MCF 10A (cell line): ENCODE data around the gene DDHD1. TPM values are rescaled to one million over a fixed set of nuclear protein-coding genes. Genes with fewer than 3 reads are reported as not detected.
"Not testable (repeated sequence)": the region's sequence is repeated elsewhere in the genome, so short reads cannot be mapped to it uniquely, and the experiment has no call there.

Experiments
- BruUV-seq: library from RNA; stranded (reverse); fragments of 400-500 nt; replicated peaks from 2 replicates; lab custom pipeline; 2021; lab: Mats Ljungman, UMichigan
- CTCF ChIA-PET: fragments of 300-600 bp; sonication (Branson Sonifier 250); formaldehyde crosslinking; extraction: SDS; loops from one replicate; lab custom pipeline; 2021; ENCODE audit warnings: antibody characterized with exemption, inconsistent platforms; lab: Yijun Ruan, JAX
- POLR2A ChIA-PET: fragments of 300-600, 350-650 bp; sonication (Branson Sonifier 250); formaldehyde crosslinking; extraction: SDS; loops from one replicate; lab custom pipeline; 2020; ENCODE audit warnings: antibody characterized with exemption, inconsistent platforms; lab: Yijun Ruan, JAX
- DNase-seq: peaks from one replicate; pipeline ENCODE4 v3.0.0-alpha.2; 2018; ENCODE audit not compliant: unreplicated experiment
- H3K27ac Mint-ChIP-seq: one replicate; pipeline ENCODE4 v1.8.0; 2022; ENCODE audit warnings: mild to moderate bottlenecking, low read depth, mixed read lengths; ENCODE audit not compliant: unreplicated experiment
- H3K27me3 Mint-ChIP-seq: one replicate; pipeline ENCODE4 v1.8.0; 2022; ENCODE audit warnings: mixed read lengths; ENCODE audit not compliant: insufficient read depth, unreplicated experiment
- H3K36me3 Mint-ChIP-seq: one replicate; pipeline ENCODE4 v1.8.0; 2022; ENCODE audit warnings: mild to moderate bottlenecking, moderate library complexity, mixed read lengths; ENCODE audit not compliant: insufficient read depth, unreplicated experiment
- H3K4me1 Mint-ChIP-seq: one replicate; pipeline ENCODE4 v1.8.0; 2022; ENCODE audit warnings: mixed read lengths; ENCODE audit not compliant: insufficient read depth, unreplicated experiment
- H3K4me3 Mint-ChIP-seq: one replicate; pipeline ENCODE4 v1.8.0; 2022; ENCODE audit warnings: mild to moderate bottlenecking, moderate library complexity, mixed read lengths; ENCODE audit not compliant: unreplicated experiment
- H3K9me3 Mint-ChIP-seq: one replicate; pipeline ENCODE4 v1.8.0; 2022; ENCODE audit warnings: mixed read lengths; ENCODE audit not compliant: unreplicated experiment
- intact Hi-C: fragments of 100-400 bp; cut with micrococcal nuclease; formaldehyde crosslinking; loops from 2 replicates; pipeline ENCODE4 v1.14.1; 2022
- total RNA-seq: library from RNA; stranded (reverse); gene quantifications from 2 replicates; pipeline ENCODE4 v1.2.3, GENCODE V29; 2022
- TF ChIP-seq, protein P1 (sequence below): fragments of 200-600 bp; IDR thresholded peaks from one replicate; pipeline ENCODE4 v1.8.0; 2022; ENCODE audit warnings: antibody characterized with exemption, mild to moderate bottlenecking; ENCODE audit not compliant: unreplicated experiment

DDHD1 gene
- total RNA-seq, 1 experiment from 2014 or later: 16.3 TPM

- TF ChIP-seq, protein P1, sequence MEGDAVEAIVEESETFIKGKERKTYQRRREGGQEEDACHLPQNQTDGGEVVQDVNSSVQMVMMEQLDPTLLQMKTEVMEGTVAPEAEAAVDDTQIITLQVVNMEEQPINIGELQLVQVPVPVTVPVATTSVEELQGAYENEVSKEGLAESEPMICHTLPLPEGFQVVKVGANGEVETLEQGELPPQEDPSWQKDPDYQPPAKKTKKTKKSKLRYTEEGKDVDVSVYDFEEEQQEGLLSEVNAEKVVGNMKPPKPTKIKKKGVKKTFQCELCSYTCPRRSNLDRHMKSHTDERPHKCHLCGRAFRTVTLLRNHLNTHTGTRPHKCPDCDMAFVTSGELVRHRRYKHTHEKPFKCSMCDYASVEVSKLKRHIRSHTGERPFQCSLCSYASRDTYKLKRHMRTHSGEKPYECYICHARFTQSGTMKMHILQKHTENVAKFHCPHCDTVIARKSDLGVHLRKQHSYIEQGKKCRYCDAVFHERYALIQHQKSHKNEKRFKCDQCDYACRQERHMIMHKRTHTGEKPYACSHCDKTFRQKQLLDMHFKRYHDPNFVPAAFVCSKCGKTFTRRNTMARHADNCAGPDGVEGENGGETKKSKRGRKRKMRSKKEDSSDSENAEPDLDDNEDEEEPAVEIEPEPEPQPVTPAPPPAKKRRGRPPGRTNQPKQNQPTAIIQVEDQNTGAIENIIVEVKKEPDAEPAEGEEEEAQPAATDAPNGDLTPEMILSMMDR: no peak
- no TSS peak for BruUV-seq
- H3K36me3 Mint-ChIP-seq: no peaks in the 10 kb centered on the region
- no peak for DNase-seq
- peaks cover 9% of the 10 kb centered on the region for H3K4me1 Mint-ChIP-seq
- no peak overlapping the region for H3K4me3 Mint-ChIP-seq
- H3K9me3 Mint-ChIP-seq: no peaks in the 10 kb centered on the region
- ChIA-PET POLR2A (interaction anchor here (1.1 kb wide), 1 partner anchor 11 kb away, joined by 3 read pairs; no protein-coding TSS in a partner anchor), CTCF (no interaction called here)
- no peak overlapping the region for H3K27ac Mint-ChIP-seq
- no peaks in the 10 kb centered on the region for H3K27me3 Mint-ChIP-seq
- intact Hi-C loops: no loop called here
These were observed 49.3 kb downstream of the DDHD1 start for GRCh38 chr14:53103636-53104340.

DNA sequence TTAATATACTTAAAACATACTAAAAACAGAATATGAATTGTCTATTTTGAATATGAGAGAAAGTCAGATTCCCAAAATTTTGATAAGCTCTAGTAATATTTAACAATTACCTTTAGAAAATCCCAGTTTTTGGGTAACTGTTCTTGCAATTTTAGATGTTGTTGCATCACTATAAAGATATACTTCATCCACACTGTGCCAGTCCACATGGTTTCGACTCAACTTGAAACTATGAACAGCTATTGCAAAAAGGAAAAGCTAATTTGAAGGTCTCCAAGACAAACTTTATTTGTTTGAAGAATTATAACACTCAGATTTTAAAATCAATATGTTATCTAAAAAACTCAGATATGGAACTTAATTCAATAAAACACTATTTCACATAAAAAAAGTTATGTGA lies 59.9 kb downstream of the DDHD1 start:
- H3K9me3 Mint-ChIP-seq: no peaks in the 10 kb centered on the region
- BruUV-seq: no TSS peak
- H3K27me3 Mint-ChIP-seq: no peaks in the 10 kb centered on the region
- no peaks in the 10 kb centered on the region for H3K4me1 Mint-ChIP-seq
- no peak overlapping the region for H3K4me3 Mint-ChIP-seq
- H3K27ac Mint-ChIP-seq: no peak overlapping the region
- TF ChIP-seq, protein P1: no peak
- ChIA-PET CTCF (interaction anchor here (0.6 to 0.9 kb wide), 3 partner anchors 10 to 1195 kb away, joined by 3 read pairs; no protein-coding TSS in a partner anchor), POLR2A (interaction anchor here (0.9 kb wide), 1 partner anchor 11 kb away, joined by 3 read pairs; no protein-coding TSS in a partner anchor)
- H3K36me3 Mint-ChIP-seq: no peaks in the 10 kb centered on the region
- DNase-seq: peak; percentile 13
- intact Hi-C loops: no loop called here

- no peaks in the 10 kb centered on the region for H3K4me1 Mint-ChIP-seq
These were observed 62.3 kb downstream of the DDHD1 start for GRCh38 chr14:53090853-53091252.

DNA sequence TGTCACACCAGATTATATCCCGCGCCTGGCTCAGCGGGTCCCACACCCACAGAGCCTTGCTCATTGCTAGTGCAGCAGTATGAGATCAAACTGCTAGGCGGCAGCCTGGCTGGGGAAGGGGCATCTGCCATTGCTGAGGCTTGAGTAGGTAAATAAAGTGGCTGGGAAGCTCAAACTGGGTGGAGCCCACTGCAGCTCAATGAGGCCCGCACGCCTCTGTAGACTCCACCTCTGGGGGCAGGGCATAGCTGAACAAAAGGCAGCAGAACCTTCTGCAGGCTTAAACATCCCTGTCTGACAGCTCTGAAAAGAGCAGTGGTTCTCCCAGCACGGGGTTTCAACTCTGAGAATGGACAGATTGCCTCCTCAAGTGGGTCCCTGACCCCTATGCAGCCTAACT lies 68.2 kb downstream of the DDHD1 start:
- POLR2A ChIA-PET: interaction anchor here (0.6 to 1.1 kb wide), 2 partner anchors 16 to 67 kb away, joined by 3 read pairs; no protein-coding TSS in a partner anchor
- CTCF ChIA-PET: not testable (repeated sequence)

More at GRCh38 chr14:53090853-53091252, 62.3 kb downstream of the DDHD1 start:
- Mint-ChIP-seq H3K27me3 (no peaks in the 10 kb centered on the region), H3K9me3 (no peaks in the 10 kb centered on the region), H3K4me3 (no peak overlapping the region), H3K36me3 (peaks cover 9% of the 10 kb centered on the region), H3K27ac (no peak overlapping the region)
- DNase-seq: no peak
- BruUV-seq: no TSS peak
- ChIA-PET CTCF (interaction anchor here (0.7 kb wide), 1 partner anchor 22 kb away, joined by 4 read pairs; no protein-coding TSS in a partner anchor), POLR2A (no interaction called here)
- intact Hi-C loops: no loop called here
- TF ChIP-seq, protein P1: no peak

More for the DNA sequence above, 68.2 kb downstream of the DDHD1 start:
- H3K27me3 Mint-ChIP-seq, DNase-seq, H3K4me3 Mint-ChIP-seq, intact Hi-C loops, H3K27ac Mint-ChIP-seq, H3K9me3 Mint-ChIP-seq, H3K4me1 Mint-ChIP-seq, BruUV-seq: not testable (repeated sequence)
- peaks cover 20% of the 10 kb centered on the region for H3K36me3 Mint-ChIP-seq
